Measurements from ENCODE around the gene CDCA4.
"Not testable (repeated sequence)": the region's sequence is repeated elsewhere in the genome, so short reads cannot be mapped to it uniquely, and the experiment has no call there.

Gene CDCA4

GRCh38 chr14:105056303-105056831 lies 35.5 kb upstream of the CDCA4 start:
- FAIRE-seq: no peak

GRCh38 chr14:105055736-105056302 lies 34.9 kb upstream of the CDCA4 start:
- no peak for FAIRE-seq

GRCh38 chr14:105055334-105055733 lies 34.5 kb upstream of the CDCA4 start:
- no peak for FAIRE-seq

GRCh38 chr14:105053996-105054395 lies 33.1 kb upstream of the CDCA4 start:
- FAIRE-seq: no peak

- no peak for FAIRE-seq
Observed at GRCh38 chr14:105053421-105053820, 32.5 kb upstream of the CDCA4 start.

- FAIRE-seq: no peak
Observed at GRCh38 chr14:105052110-105052458, 31.2 kb upstream of the CDCA4 start.

- FAIRE-seq: no peak
Observed at GRCh38 chr14:105051182-105052109, 30.6 kb upstream of the CDCA4 start.

- no peak for FAIRE-seq
Observed at GRCh38 chr14:105050551-105050897, 29.6 kb upstream of the CDCA4 start.

- FAIRE-seq: no peak
Observed at GRCh38 chr14:105049753-105050550, 29.1 kb upstream of the CDCA4 start.

- no peak for FAIRE-seq
Observed at GRCh38 chr14:105047283-105048016, 26.6 kb upstream of the CDCA4 start.

GRCh38 chr14:105046891-105047282 lies 26.0 kb upstream of the CDCA4 start:
- no peak for FAIRE-seq

GRCh38 chr14:105045710-105046326 lies 24.9 kb upstream of the CDCA4 start:
- FAIRE-seq: no peak

- no peak for FAIRE-seq
Observed at GRCh38 chr14:105043641-105044040, 22.8 kb upstream of the CDCA4 start.

- no peak for FAIRE-seq
Observed at GRCh38 chr14:105042813-105043212, 21.9 kb upstream of the CDCA4 start.

- no peak for FAIRE-seq
Observed at GRCh38 chr14:105041841-105042765, 21.2 kb upstream of the CDCA4 start.

- no peak for FAIRE-seq
Observed at GRCh38 chr14:105039458-105040205, 18.7 kb upstream of the CDCA4 start.

- FAIRE-seq: not testable (repeated sequence)
Observed at GRCh38 chr14:105035616-105036015, 14.7 kb upstream of the CDCA4 start.

- FAIRE-seq: no peak
Observed at GRCh38 chr14:105034315-105035039, 13.6 kb upstream of the CDCA4 start.

GRCh38 chr14:105033412-105033900 lies 12.6 kb upstream of the CDCA4 start:
- FAIRE-seq: not testable (repeated sequence)
